Hematopoietic multipotent progenitor cell treated with erythropoietin and hydrocortisone succinate and interleukin-3 and kit ligand, for 8 days (in vitro differentiated cells): ENCODE data around the gene PIPOX.

Experiments used
- DNase-seq: peaks from one replicate; pipeline ENCODE4 v3.0.0-alpha.2; 2015

Gene PIPOX

GRCh38 chr17:29103341-29103740 lies 60.4 kb downstream of the PIPOX start:
- DNase-seq = no peak
